A549 (cell line): ENCODE measurements around the gene SHE. TPM values are rescaled to one million over a fixed set of nuclear protein-coding genes. Genes with fewer than 3 reads are reported as not detected.
A peak's percentile ranks its signal among the peaks of the same experiment; 100 is the strongest.

Experiments used
- ATAC-seq, 2 experiments: fragments of 200-7000 bp in 1 of 2; fragments of >200 bp in 1 of 2; cut with Nextera tagmentation in 1 of 2; cut with Tn5 transposase in 1 of 2; 3 replicates each; pipeline versions ENCODE4 v1.8.0 to v1.9.1; 2018 to 2020; ENCODE audit warnings: mild to moderate bottlenecking in 1 of 2, moderate library complexity in 1 of 2
- CTCF ChIA-PET: fragments of 300-600 bp; sonication (Branson Sonifier 250); formaldehyde crosslinking; extraction: SDS; loops from one replicate; lab custom pipeline; 2021; ENCODE audit warnings: antibody characterized with exemption, inconsistent platforms; lab: Yijun Ruan, JAX
- POLR2A ChIA-PET: fragments of 350-600 bp; formaldehyde crosslinking; extraction: SDS; loops from one replicate; lab custom pipeline; 2021; ENCODE audit warnings: antibody characterized with exemption, inconsistent platforms; lab: Yijun Ruan, JAX
- DNase-seq, 2 experiments: peaks; one replicate each; pipeline versions ENCODE4 v3.0.0 to v3.0.0-alpha.2; 2011 to 2016; ENCODE audit warnings: low read depth in 1 of 2, low spot score in 1 of 2
- FAIRE-seq: peaks from 2 replicates; lab custom pipeline; 2011; peaks lifted over from hg19 to GRCh38; lab: Jason Lieb, UNC
- H3K27ac ChIP-seq, 2 experiments: fragments of >200 bp; sonication (Bioruptor Twin); formaldehyde crosslinking; 3 replicates each; pipeline ENCODE4 v1.5.1; 2016 to 2017
- H3K4me1 ChIP-seq: fragments of >200 bp; sonication (Bioruptor Twin); formaldehyde crosslinking; 3 replicates; pipeline ENCODE4 v1.6.1; 2016
- H3K4me2 ChIP-seq: fragments of >200 bp; sonication (Bioruptor Twin); formaldehyde crosslinking; 3 replicates; pipeline ENCODE4 v1.6.1; 2016
- H3K4me3 ChIP-seq: fragments of >200 bp; sonication (Bioruptor Twin); formaldehyde crosslinking; 3 replicates; pipeline ENCODE4 v1.5.1; 2016
- H3K9me3 ChIP-seq: fragments of >200 bp; sonication (Bioruptor Twin); formaldehyde crosslinking; 3 replicates; pipeline ENCODE4 v1.6.1; 2016
- BHLHE40 ChIP-seq: IDR thresholded peaks from 2 replicates; pipeline ENCODE4 v1.6.1; 2012; ENCODE audit warnings: low read depth, low read length, inconsistent platforms
- CHD2 ChIP-seq: fragments of 150-350 bp; IDR thresholded peaks from 2 replicates; pipeline ENCODE4 v1.6.1; 2014; ENCODE audit warnings: low read length; ENCODE audit not compliant: partially characterized antibody
- CHD4 ChIP-seq: fragments of 200-600 bp; sonication (generic); IDR thresholded peaks from 2 replicates; pipeline ENCODE4 v1.6.1; 2016; ENCODE audit warnings: antibody characterized with exemption, mild to moderate bottlenecking, borderline replicate concordance
- CTCF ChIP-seq: fragments of >200 bp; sonication (Bioruptor Twin); formaldehyde crosslinking; IDR thresholded peaks from 3 replicates; pipeline ENCODE4 v1.5.1; 2016
- E2F6 ChIP-seq: IDR thresholded peaks from 2 replicates; pipeline ENCODE4 v1.6.1; 2012; ENCODE audit warnings: low read depth, borderline replicate concordance
- ELK1 ChIP-seq: fragments of 150-350 bp; IDR thresholded peaks from 2 replicates; pipeline ENCODE4 v1.6.1; 2014; ENCODE audit warnings: low read depth, mild to moderate bottlenecking, low read length
- FOSB ChIP-seq: fragments of 250-450 bp; sonication (Bioruptor Pico); IDR thresholded peaks from 2 replicates; pipeline ENCODE4 v1.5.0; 2020; ENCODE audit warnings: mild to moderate bottlenecking, moderate library complexity
- FOSL2 ChIP-seq, 2 experiments: fragments of 450-650 bp in 1 of 2; fragments of >200 bp in 1 of 2; sonication (Bioruptor Twin) in 1 of 2; formaldehyde crosslinking; IDR thresholded peaks; 2 replicates each; pipeline versions ENCODE4 v1.5.0 to v1.6.1; 2016 to 2020; ENCODE audit warnings: mild to moderate bottlenecking in 1 of 2, moderate library complexity in 1 of 2
- GATA3 ChIP-seq: IDR thresholded peaks from 2 replicates; pipeline ENCODE4 v1.6.1; 2012; ENCODE audit warnings: borderline replicate concordance
- HEYL ChIP-seq: fragments of 250-450 bp; sonication (Bioruptor Pico); IDR thresholded peaks from 2 replicates; pipeline ENCODE4 v1.8.0; 2021; ENCODE audit warnings: mild to moderate bottlenecking, moderate library complexity
- HOXB13 ChIP-seq: fragments of 250-450 bp; sonication (Bioruptor Pico); IDR thresholded peaks from 2 replicates; pipeline ENCODE4 v1.5.0; 2020; ENCODE audit warnings: low read depth, mild to moderate bottlenecking, moderate library complexity
- JUN ChIP-seq, 2 experiments: fragments of >200 bp; sonication (Bioruptor Twin); formaldehyde crosslinking; IDR thresholded peaks; 2 replicates in 1 of 2; 3 replicates in 1 of 2; pipeline ENCODE4 v1.6.1; 2016 to 2017
- MAFK ChIP-seq: fragments of 450-650 bp; IDR thresholded peaks from 2 replicates; pipeline ENCODE4 v1.6.1; 2014; ENCODE audit not compliant: partially characterized antibody
- REST ChIP-seq: fragments of 200-600 bp; sonication (generic); IDR thresholded peaks from 2 replicates; pipeline ENCODE4 v1.6.1; 2016; ENCODE audit warnings: antibody characterized with exemption, mild to moderate bottlenecking, moderate library complexity
- TP53 ChIP-seq: fragments of 250-450 bp; sonication (Bioruptor Pico); IDR thresholded peaks from 2 replicates; pipeline ENCODE4 v1.5.0; 2021; ENCODE audit warnings: mild to moderate bottlenecking, moderate library complexity
- ZC3H11A ChIP-seq: fragments of 450-650 bp; IDR thresholded peaks from 2 replicates; pipeline ENCODE4 v1.6.1; 2014; ENCODE audit warnings: antibody characterized with exemption, mild to moderate bottlenecking
- ZFP36 ChIP-seq: fragments of 450-650 bp; IDR thresholded peaks from 2 replicates; pipeline ENCODE4 v1.6.1; 2014; ENCODE audit warnings: borderline replicate concordance; ENCODE audit not compliant: partially characterized antibody
- ZNF302 ChIP-seq: fragments of 250-450 bp; sonication (Bioruptor Pico); IDR thresholded peaks from 2 replicates; pipeline ENCODE4 v1.9.0; 2021; ENCODE audit warnings: inconsistent platforms, mild to moderate bottlenecking, moderate library complexity
- WGBS: methylation state at CpG from one replicate; pipeline ENCODE4 v1.1.6; 2017; ENCODE audit errors: missing lambda C conversion rate; 5-methylcytosine and 5-hydroxymethylcytosine counted together
- polyA plus RNA-seq, 4 experiments: library from polyadenylated mRNA; depleted of rRNA in 3 of 4; stranded (reverse); fragments of >200 nt; fragmentation: RNase III in 1 of 4; extraction: RNeasy Plus Mini Kit Qiagen cat#74134 plus additional on column Dnase treatment in 1 of 4; gene quantifications; 2 replicates in 3 of 4; 3 replicates in 1 of 4; pipeline ENCODE4 v1.2.3, GENCODE V29; 2011 to 2017
- TF ChIP-seq, protein P1 (sequence below): fragments of 250-450 bp; sonication (Bioruptor Pico); IDR thresholded peaks from 2 replicates; pipeline ENCODE4 v1.5.0; 2020; ENCODE audit warnings: low read depth, mild to moderate bottlenecking, moderate library complexity

SHE gene
- polyA plus RNA-seq, 2 of the 4 experiments (the other 2 are of a cell fraction): 0.03 TPM; not detected in 1

GRCh38 chr1:154441241-154441888 lies 60.8 kb downstream of the SHE start:
- CTCF ChIA-PET: interaction anchor here (1.1 to 3.0 kb wide), 4 partner anchors 9 to 115 kb away, joined by 3 to 11 read pairs (median 4); no protein-coding TSS in a partner anchor
- TF ChIP-seq GATA3: no peak
- TF ChIP-seq HEYL (CRISPR knock-in tag): no peak
- no peak for TF ChIP-seq ZC3H11A
- TF ChIP-seq REST: no peak
- no peak for TF ChIP-seq ZFP36
- no peak for TF ChIP-seq HOXB13
- no peak for TF ChIP-seq BHLHE40
- TF ChIP-seq JUN (IDR thresholded peaks at IDR 0.05): no peak
- no peak for TF ChIP-seq TP53 (CRISPR knock-in tag)
- TF ChIP-seq CTCF: no peak
- TF ChIP-seq ZNF302 (CRISPR knock-in tag): no peak
- TF ChIP-seq CHD2: no peak
- TF ChIP-seq, protein P1, sequence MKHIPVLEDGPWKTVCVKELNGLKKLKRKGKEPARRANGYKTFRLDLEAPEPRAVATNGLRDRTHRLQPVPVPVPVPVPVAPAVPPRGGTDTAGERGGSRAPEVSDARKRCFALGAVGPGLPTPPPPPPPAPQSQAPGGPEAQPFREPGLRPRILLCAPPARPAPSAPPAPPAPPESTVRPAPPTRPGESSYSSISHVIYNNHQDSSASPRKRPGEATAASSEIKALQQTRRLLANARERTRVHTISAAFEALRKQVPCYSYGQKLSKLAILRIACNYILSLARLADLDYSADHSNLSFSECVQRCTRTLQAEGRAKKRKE: no peak
- no peak for TF ChIP-seq E2F6
- no peak for TF ChIP-seq CHD4
- TF ChIP-seq FOSB: no peak
- TF ChIP-seq MAFK: no peak
- TF ChIP-seq FOSL2 (IDR thresholded peaks at IDR 0.05): no peak
- TF ChIP-seq FOSL2 (CRISPR knock-in tag; IDR thresholded peaks at IDR 0.05): no peak
- TF ChIP-seq ELK1: no peak
- Histone ChIP-seq H3K4me2 (peak overlapping the region; percentile 8; the same call in 2 of the 3 replicates), H3K4me3 (no peak overlapping the region), H3K4me1 (peaks cover 33% of the 10 kb centered on the region), H3K9me3 (no peaks in the 10 kb centered on the region), H3K27ac (peak overlapping the region in 1 of 2 experiments; percentile 55; a peak in 3 of 6 replicates)
- WGBS: 78% methylated on average over 8 of the region's 8 CpGs
- POLR2A ChIA-PET: interaction anchor here (0.6 kb wide), 1 partner anchor 94 kb away, joined by 3 read pairs; no protein-coding TSS in a partner anchor
- no peak for ATAC-seq
- DNase-seq: no peak
- FAIRE-seq: no peak
